ENCODE data around the gene CAPN10. TPM values are rescaled to one million over a fixed set of nuclear protein-coding genes. Genes with fewer than 3 reads are reported as not detected.

Gene CAPN10
- total RNA-seq, 1 experiment from 2014 or later: 69.0 TPM

DNA sequence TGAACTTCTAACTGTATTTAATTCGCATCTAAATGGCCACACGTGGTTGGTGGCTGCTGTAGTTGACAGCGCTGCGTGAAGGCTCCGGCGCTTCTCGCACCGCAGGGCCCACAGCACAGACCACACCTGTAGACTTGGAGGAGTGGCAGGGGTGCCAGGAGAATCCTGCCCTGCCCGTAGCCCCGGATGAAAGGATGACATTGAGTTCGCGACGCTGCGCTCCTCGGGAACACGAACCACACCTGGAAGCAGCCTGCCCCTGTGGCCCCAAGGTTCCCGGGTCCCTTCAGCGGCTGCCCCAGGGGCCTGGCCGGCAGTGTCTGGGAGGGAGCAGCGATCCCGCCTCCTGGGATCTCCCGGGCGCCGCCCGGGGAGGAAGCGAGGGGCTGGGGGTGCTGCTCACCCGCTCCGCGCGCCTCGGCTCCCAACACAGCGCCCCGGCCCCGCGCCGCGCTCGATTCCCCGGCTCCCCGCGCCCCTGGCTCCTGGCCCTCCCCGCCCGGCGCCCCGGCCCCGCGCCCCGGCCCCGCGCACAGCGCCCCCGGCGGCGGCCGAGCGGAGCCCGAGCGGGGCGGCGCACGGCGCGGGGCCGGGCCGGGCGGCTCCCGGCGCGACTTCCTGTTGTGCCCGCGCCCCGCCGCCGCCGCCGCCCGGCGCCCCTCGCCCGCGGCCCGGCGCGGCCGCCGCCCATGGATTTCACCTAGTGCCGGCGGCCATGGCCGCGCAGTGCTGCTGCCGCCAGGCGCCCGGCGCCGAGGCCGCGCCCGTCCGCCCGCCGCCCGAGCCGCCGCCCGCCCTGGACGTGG lies 18.5 kb upstream of the CAPN10 start, which contains the start of gene RNPEPL1:
Gene RNPEPL1 (plus strand): TSS at position 613 of the 806 bp plus-strand sequence. CDS start 103 bp downstream, at position 716.
- Histone ChIP-seq H3K36me3 (replicated peaks; ENCODE audit: control insufficient read depth, insufficient read depth, low read length) (no peaks in the 10 kb centered on the region), H3K27me3 (ENCODE audit: control insufficient read depth, insufficient read depth, low read length) (peaks cover 28% of the 10 kb centered on the region), H3K4me3 (ENCODE audit: insufficient read depth, low read depth, low read length) (peak within 1 kb of the TSS; percentile 49)
- peak; percentile 93 for DNase-seq

DNA sequence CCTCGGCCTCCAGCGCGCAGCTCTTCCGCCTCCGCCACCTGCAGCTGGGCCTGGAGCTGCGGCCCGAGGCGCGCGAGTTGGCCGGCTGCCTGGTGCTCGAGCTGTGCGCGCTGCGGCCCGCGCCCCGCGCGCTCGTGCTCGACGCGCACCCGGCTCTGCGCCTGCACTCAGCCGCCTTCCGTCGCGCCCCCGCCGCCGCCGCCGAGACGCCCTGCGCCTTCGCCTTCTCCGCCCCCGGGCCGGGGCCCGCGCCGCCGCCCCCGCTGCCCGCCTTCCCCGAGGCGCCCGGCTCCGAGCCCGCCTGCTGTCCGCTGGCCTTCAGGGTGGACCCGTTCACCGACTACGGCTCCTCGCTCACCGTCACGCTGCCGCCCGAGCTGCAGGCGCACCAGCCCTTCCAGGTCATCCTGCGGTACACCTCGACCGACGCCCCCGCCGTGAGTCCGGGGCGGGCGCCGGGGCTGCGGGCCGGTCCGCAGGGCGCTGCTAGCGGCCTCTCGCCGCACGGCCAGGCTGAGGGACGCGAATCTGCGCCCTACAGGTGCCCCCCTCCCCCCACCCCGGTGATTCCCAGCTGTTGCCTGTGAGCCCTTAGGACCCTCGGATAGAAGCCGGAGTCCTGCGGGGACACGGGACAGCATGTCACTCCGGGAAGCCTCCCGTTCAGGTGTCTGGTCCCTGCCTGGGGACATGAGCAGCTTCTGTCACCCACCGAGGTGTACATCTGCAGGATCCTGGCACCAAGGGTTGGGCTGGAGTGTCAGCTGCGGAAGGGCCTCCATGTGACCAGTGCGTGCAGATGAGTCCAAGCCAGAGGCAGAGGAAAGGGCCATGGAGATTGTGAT lies 17.6 kb upstream of the CAPN10 start:
- DNase-seq: peak; percentile 82
- Histone ChIP-seq H3K36me3 (replicated peaks; ENCODE audit: control insufficient read depth, insufficient read depth, low read length) (no peaks in the 10 kb centered on the region), H3K27me3 (ENCODE audit: control insufficient read depth, insufficient read depth, low read length) (peaks cover 28% of the 10 kb centered on the region), H3K4me3 (ENCODE audit: insufficient read depth, low read depth, low read length) (peak overlapping the region; percentile 46)

DNA sequence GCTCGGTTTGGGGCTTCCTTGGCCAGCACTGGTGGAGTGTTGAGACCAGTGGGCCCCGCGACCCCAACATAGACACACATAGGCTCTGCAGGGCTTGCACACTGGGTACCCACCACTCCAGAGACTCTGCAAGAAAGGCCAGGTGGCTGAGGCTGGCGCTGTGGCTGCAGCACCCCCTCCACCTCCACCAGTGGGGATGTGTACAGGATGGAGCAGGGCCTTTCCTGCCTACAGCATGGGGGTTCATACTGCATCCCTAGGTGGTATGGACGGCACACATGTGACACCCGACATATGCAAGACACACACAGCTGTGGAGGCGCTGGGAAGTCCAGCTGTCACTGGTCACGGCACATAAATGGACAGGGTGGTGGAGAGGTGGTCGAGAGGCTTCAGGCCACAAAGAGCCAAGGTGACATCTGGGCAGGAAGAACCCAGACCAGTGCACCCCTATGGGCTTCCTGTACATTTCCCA lies 17.0 kb upstream of the CAPN10 start:
- H3K4me3 ChIP-seq (ENCODE audit: insufficient read depth, low read depth, low read length): peak overlapping the region; percentile 46; the same call in 1 of the 2 replicates
- DNase-seq: no peak

DNA sequence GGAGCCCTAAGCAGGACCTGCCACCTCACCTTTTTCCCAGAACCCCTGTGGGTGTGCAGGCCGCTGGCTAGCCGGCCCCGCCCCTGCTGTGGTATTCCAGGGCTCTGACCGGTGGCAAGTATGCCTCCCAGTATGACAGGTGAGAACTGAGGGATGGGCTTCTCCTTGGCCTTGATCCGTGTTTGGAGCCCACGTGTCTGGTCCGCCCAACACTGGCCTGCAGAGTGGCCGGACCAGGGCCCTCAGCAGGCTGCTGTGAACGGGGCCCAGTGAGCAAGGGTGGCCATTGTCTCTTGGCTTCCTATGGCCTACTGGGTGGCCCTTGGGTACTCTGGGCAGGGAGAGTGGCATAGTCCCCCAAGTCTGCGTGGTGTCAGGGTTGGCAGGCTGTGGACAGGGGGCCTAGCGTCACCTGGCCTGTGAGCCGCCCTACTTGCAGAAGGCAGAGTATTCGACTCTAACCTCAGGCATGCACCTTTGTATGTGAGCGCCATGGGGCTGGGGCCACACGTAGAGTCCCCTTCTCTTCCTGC lies 16.5 kb upstream of the CAPN10 start:
- H3K36me3 ChIP-seq (replicated peaks; ENCODE audit: control insufficient read depth, insufficient read depth, low read length): no peaks in the 10 kb centered on the region
- DNase-seq: no peak
- no peak overlapping the region for H3K4me3 ChIP-seq (ENCODE audit: insufficient read depth, low read depth, low read length)
- peaks cover 28% of the 10 kb centered on the region for H3K27me3 ChIP-seq (ENCODE audit: control insufficient read depth, insufficient read depth, low read length)

More for the DNA sequence above, 17.0 kb upstream of the CAPN10 start:
- H3K36me3 ChIP-seq (replicated peaks; ENCODE audit: control insufficient read depth, insufficient read depth, low read length): no peaks in the 10 kb centered on the region
- H3K27me3 ChIP-seq (ENCODE audit: control insufficient read depth, insufficient read depth, low read length): peaks cover 28% of the 10 kb centered on the region

DNA sequence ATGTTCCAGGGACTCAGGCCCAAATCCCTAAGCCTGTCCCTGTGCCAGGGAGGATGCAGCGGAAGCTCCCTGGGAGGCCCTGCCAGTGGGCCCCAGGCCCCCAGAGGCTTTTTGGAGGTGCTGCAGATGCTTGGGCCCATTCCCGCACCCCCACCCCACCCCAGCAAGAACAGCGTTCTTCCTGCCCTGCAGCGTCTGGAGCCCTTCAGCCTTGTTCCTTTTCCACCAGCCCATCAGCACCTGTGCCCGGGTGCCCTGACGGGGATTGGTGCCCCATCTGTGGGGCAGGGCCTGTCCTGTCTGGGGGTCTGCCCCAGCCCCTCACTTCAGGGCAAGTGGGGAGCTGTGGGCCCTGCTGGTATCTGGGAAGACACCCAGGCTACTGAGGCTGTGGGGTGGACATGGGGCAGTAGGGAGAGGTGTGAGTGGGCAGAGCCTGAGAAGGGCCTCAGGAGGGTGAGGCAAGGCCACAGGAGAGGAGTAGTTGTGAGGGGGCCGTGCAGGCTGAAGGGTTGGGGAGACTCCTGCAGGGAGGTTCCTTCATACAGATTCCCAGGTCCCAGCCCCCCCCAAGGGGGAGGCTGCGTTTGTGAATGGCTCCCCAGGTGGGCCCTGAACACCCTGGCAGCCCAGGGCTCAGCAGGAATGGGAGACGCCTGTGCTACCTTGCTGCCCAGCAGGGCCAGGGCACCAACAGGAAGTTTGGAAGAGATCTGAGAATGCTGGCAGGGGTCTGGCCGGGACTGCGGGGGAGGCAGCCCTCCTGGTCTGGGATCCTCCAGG lies 15.8 kb upstream of the CAPN10 start:
- H3K4me3 ChIP-seq (ENCODE audit: insufficient read depth, low read depth, low read length): no peak overlapping the region
- H3K36me3 ChIP-seq (replicated peaks; ENCODE audit: control insufficient read depth, insufficient read depth, low read length): no peaks in the 10 kb centered on the region
- DNase-seq: peak; percentile 53
- peaks cover 28% of the 10 kb centered on the region for H3K27me3 ChIP-seq (ENCODE audit: control insufficient read depth, insufficient read depth, low read length)

DNA sequence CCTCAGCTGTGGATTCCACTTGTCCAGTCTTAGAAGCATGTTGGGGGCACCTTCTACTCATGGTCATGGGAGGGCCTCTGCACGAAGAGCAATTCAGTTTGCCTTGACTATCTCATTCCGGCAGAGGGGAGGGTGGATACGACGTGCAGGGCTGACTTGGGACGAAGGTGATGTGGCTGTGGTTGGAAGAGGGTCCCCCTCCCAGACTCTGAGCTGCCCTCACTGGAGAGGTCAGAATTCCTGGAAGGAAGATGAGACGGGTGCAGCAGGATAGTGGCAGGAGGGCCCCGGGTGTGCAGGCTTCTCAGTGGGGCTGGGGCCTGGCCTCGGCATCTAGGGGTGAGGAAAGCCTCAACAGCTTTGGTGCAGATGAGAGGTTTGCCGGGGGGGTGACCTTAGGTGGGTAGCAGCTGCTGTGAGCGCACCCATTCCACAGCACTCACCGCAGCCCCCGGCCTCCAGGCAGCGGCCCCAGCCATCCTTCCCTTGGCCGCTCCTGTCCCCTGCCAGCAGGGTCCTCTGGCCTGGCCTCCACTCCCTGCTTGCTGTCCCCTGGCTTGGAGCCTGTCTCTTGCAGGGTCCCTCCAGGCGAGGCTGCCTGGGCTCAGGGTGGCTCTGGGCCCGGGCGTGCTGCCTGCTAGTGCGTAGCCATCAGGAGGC lies 15.1 kb upstream of the CAPN10 start:
- Histone ChIP-seq H3K36me3 (replicated peaks; ENCODE audit: control insufficient read depth, insufficient read depth, low read length) (no peaks in the 10 kb centered on the region), H3K4me3 (ENCODE audit: insufficient read depth, low read depth, low read length) (no peak overlapping the region), H3K27me3 (ENCODE audit: control insufficient read depth, insufficient read depth, low read length) (peaks cover 28% of the 10 kb centered on the region)
- DNase-seq: peak; percentile 48

DNA sequence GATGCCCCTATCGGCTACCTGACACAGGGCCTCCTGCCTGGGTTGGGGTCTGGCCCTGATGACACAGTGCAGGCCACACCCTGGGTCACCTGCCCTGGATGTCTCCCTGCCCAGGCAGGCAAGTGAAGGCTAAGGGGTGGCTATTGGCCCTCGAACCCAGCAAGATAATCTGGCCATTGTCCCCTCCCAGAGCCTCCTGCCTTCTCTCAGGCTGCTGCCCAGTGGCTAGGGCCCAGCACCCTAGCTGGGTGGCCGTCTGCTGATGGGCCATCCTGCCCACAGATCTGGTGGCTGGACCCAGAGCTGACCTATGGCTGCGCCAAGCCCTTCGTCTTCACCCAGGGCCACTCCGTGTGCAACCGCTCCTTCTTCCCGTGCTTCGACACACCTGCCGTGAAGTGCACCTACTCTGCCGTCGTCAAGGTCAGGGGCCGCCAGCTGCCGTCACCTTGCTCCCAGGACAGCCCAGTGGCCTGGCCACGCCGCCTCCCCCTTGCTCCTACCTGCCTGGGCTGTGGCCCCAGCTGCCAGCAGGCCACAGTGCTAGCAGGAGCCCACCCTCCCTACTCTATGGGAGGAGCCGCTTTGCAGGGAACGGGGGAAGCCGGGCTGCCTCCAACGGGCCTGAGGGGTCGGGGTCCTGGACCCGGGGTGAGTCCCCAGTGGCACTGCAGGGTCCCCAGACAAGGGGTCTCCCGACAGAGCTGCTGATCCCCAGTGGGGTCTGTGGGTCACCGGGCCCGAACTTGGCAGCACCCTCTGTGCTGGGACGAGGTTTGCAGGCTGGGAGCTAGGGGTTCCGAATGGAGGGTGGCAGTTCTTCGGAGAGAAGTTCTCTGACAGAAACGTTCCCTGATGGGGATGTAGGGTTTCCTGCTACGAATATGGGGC lies 14.1 kb upstream of the CAPN10 start:
- Histone ChIP-seq H3K36me3 (replicated peaks; ENCODE audit: control insufficient read depth, insufficient read depth, low read length) (no peaks in the 10 kb centered on the region), H3K4me3 (ENCODE audit: insufficient read depth, low read depth, low read length) (no peak overlapping the region), H3K27me3 (ENCODE audit: control insufficient read depth, insufficient read depth, low read length) (peaks cover 19% of the 10 kb centered on the region)
- no peak for DNase-seq

DNA sequence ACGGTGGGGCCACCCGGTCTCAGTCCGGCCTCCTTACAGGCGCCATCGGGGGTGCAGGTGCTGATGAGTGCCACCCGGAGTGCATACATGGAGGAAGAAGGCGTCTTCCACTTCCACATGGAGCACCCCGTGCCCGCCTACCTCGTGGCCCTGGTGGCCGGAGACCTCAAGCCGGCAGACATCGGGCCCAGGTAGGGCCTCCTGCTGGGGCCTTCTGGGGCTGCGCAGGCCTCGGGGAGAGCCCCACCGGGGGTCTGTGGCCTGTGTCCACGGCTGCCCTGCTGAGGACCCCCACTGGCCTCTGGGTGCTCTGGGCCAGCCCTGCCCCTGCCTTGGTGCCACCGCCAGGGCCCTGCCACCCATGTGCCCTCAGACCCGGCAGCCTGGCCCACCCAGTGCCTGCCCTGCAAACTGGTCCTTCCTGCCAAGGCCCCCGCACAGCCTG lies 13.4 kb upstream of the CAPN10 start:
- Histone ChIP-seq H3K4me3 (ENCODE audit: insufficient read depth, low read depth, low read length) (no peak overlapping the region), H3K27me3 (ENCODE audit: control insufficient read depth, insufficient read depth, low read length) (peaks cover 12% of the 10 kb centered on the region), H3K36me3 (replicated peaks; ENCODE audit: control insufficient read depth, insufficient read depth, low read length) (no peaks in the 10 kb centered on the region)
- DNase-seq: no peak

DNA sequence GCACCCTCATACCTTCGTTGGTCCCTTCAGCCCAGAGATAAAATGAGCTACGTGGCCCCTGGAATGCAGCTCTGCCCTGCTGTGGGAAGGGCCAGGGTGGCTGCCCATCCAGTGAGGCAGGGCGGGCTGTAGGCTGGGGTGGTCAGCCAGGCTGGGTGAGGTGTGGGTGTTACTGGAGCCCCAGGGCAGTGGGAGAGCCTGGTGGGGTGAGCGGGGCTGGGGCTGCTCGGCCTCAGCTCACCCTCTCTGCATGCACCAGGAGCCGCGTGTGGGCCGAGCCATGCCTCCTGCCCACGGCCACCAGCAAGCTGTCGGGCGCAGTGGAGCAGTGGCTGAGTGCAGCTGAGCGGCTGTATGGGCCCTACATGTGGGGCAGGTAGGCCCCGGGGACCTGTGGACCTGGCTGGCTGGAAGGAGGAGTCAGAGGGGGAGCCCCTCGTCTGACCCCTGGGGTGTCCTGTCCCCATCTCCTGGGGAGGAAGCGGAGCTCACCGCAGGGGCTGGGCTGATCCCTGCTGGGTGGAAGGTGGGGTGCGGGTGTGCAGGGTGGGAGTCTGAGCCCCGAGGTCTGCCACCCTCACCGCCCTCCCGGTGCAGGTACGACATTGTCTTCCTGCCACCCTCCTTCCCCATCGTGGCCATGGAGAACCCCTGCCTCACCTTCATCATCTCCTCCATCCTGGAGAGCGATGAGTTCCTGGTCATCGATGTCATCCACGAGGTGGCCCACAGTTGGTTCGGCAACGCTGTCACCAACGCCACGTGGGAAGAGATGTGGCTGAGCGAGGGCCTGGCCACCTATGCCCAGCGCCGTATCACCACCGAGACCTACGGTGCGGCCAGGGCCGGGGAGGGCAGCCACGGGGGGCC lies 12.8 kb upstream of the CAPN10 start:
- Histone ChIP-seq H3K27me3 (ENCODE audit: control insufficient read depth, insufficient read depth, low read length) (peaks cover 12% of the 10 kb centered on the region), H3K4me3 (ENCODE audit: insufficient read depth, low read depth, low read length) (no peak overlapping the region)
- peak; percentile 48 for DNase-seq

DNA sequence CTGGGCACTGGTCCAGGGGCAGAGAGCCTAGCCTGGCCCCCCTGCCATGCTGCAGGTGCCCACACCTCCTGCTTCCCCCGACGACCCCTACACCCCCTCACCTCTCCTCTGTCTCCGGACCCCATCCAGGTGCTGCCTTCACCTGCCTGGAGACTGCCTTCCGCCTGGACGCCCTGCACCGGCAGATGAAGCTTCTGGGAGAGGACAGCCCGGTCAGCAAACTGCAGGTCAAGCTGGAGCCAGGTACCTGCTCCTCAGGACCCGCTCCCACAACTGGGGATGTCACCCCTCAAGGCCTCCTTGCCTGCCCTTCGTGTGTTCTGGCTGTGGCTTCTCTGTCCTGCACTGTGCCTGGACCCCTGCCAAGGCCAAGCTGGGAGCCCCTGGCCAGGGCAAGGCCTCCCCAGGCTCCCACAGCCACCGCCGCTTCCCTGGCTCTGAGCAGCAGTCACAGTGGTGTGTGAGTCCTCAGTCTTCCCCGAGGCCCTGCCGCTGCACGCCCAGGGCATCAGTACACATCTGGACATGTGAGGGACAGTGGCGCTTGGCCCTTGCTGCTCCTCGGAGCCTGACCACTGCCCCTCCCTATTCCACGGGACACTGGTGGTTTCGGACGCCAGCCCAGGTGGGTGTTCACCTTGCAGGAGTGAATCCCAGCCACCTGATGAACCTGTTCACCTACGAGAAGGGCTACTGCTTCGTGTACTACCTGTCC lies 12.0 kb upstream of the CAPN10 start:
- no peak overlapping the region for H3K4me3 ChIP-seq (ENCODE audit: insufficient read depth, low read depth, low read length)
- peaks cover 4% of the 10 kb centered on the region for H3K27me3 ChIP-seq (ENCODE audit: control insufficient read depth, insufficient read depth, low read length)
- no peak for DNase-seq
- no peaks in the 10 kb centered on the region for H3K36me3 ChIP-seq (replicated peaks; ENCODE audit: control insufficient read depth, insufficient read depth, low read length)

More for the DNA sequence above, 12.8 kb upstream of the CAPN10 start:
- no peaks in the 10 kb centered on the region for H3K36me3 ChIP-seq (replicated peaks; ENCODE audit: control insufficient read depth, insufficient read depth, low read length)

DNA sequence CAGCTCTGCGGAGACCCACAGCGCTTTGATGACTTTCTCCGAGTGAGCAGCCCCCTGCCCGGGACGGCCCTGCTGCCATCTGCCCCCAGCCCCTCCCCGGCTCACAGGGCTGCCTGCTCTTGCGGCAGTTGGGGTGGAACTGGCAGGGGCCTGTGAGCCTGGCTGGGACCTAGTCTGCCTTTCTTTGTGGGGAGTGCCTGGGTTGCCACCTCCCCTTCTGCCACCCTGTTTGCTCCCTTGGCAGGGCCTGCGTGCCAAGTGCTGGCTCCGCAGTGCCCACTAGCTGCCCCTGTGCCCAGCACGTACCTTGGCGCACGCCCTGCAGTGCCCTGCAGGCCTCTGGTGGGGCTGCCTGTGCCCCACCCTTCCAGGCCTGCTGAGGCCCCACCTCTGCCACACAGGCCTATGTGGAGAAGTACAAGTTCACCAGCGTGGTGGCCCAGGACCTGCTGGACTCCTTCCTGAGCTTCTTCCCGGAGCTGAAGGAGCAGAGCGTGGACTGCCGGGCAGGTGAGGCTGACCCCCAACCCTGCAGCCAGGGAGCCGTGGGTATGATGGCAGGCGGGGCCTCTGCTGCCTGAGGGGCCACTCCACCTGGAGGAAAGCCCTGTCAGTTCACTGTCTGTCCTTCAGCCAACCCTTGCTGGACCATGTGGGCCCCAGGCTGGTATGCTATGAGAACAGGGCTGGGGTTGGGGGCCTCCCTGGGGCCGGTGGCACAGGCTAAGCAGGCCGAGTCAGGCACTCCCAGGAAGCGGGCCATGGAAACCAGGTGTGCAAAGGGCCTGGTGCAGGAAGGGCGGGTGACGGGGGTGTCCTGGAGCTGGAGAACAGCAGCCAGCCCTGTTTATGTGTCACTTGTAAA lies 11.2 kb upstream of the CAPN10 start:
- DNase-seq: no peak
- Histone ChIP-seq H3K36me3 (replicated peaks; ENCODE audit: control insufficient read depth, insufficient read depth, low read length) (no peaks in the 10 kb centered on the region), H3K27me3 (ENCODE audit: control insufficient read depth, insufficient read depth, low read length) (no peaks in the 10 kb centered on the region), H3K4me3 (ENCODE audit: insufficient read depth, low read depth, low read length) (no peak overlapping the region)

All from H7 (cell line).